HG03095 (cell line): Measurements from ENCODE around the gene SIX5.

ENCODE experiments used
- ATAC-seq: cut with Tn5 transposase; IDR thresholded peaks from one replicate; pipeline ENCODE4 v1.9.1; 2021; ENCODE audit warnings: moderate library complexity; ENCODE audit not compliant: unreplicated experiment

SIX5 gene

DNA sequence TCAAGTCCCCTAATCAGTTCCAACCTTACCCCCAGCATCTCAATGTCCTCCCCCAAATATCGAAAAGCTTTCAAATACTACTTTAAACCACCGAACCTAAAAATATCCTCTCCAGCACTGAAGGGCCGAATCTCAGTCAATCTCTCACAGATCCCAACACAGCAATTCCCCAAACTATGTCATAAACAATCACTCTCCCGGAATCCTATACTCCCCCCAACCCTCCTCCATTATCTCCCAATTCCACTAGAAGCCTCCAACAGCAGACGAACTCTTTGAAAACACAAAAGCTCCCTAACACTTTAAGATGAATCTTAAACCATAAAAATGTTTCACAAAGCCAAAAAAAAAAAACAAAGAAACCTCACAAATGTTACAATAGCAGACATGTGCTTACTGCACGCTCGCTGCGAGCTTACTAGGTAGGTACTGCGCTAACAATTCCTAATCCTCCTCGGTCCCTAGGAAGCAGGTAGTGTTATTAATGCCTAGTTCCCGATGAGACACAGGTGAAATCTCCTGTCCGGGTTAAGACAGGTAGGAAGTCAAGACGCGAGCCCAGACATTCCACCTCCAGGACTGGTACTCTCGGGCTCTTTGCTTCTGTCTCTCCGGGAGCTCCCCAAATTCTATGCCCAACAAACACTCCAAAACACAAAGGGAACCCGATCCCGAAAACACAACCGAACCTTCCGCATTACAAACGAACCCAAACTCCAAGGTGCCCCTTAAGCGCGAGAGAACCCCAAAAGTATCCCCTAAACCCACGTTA, 52.5 kb downstream of the SIX5 start:
- no peak for ATAC-seq

DNA sequence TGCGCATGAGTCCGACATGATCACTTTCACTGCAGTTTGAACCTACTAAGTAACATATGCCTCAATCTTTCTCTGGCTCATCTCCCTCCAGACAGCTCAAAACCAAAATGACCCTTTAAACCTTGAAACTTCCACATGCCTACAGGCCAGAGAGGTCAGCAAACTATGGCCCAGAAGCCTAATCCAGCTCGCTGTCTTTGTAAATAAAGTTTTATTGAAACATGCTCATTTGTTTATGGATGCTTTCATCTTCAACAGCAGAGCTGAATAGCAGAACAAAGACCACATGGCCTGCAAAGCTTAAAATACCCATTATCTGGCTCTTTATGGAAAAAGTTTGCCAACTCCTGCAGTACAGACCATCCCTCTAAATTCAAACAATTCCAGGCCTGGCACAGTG, 53.9 kb downstream of the SIX5 start:
- no peak for ATAC-seq
